Measurements from ENCODE around the gene LYPD6B.

LYPD6B gene

GRCh38 chr2:149104221-149104620 lies 65.7 kb downstream of the LYPD6B start:
- no peak for DNase-seq

GRCh38 chr2:149112068-149112467 lies 73.6 kb downstream of the LYPD6B start:
- DNase-seq = no peak

- no peak for DNase-seq
Observed at GRCh38 chr2:149112713-149113112, 74.2 kb downstream of the LYPD6B start.

DNA sequence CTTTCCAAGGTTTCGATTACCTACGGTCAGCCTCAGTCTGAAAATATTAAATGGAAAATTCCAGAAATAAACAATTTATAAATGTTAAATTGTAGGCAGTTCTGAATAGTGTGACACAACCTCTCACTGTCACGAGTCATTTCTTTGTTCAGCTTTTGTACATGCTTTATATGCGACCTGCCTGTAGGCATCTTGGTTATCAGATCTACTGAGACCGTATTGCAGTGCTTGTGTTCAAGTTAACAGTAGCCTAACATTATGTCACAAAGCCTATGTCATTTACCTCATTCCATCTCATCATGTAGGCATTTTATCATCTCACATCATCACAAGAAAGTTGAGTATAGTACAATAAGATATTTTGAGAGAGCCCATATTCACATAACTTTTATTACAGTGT lies 77.3 kb downstream of the LYPD6B start:
- no peak for DNase-seq

DNA sequence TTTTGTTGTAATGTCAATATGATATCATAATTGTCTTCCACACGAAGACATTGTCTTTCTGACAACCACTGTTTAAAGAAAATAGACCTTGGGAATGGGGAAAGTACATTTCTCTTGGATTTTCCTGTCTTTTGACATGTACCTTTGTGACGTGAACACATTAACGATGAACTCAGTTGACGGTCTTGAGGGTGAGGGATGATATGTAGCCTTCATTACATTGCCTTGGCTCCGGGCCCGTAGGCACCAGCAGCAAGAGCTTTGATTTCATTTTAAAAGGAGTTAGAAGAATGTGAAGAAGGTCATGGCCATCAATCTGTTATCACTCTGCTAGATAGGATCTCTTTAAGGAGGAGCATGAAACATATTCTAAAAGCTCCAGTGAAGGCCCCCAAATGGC lies 80.9 kb downstream of the LYPD6B start:
- no peak for DNase-seq

DNA sequence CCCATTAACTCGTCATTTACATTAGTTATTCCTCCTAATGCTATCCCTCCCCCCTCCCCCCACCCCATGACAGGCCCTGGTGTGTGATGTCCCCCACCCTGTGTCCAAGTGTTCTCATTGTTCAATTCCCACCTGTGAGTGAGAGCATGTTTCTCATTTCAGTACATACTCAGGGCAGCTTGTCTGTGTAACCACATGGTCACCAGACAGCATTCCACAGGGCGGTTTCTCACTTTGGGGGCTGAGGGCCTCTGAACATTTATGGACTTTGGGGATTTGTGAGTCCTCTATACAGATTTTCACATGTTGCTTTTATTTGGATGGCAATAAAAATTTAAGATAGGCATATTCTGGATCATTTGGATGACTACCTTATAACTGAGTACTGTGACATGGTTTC lies 84.0 kb downstream of the LYPD6B start:
- DNase-seq = no peak

- DNase-seq = no peak
Observed at GRCh38 chr2:149125031-149125725, 86.7 kb downstream of the LYPD6B start.

GRCh38 chr2:149129433-149129832 lies 90.9 kb downstream of the LYPD6B start:
- no peak for DNase-seq

GRCh38 chr2:149132339-149132738 lies 93.8 kb downstream of the LYPD6B start:
- peak in 5 of 58 donors; percentile 2 to 30 (median 7) for DNase-seq

DNA sequence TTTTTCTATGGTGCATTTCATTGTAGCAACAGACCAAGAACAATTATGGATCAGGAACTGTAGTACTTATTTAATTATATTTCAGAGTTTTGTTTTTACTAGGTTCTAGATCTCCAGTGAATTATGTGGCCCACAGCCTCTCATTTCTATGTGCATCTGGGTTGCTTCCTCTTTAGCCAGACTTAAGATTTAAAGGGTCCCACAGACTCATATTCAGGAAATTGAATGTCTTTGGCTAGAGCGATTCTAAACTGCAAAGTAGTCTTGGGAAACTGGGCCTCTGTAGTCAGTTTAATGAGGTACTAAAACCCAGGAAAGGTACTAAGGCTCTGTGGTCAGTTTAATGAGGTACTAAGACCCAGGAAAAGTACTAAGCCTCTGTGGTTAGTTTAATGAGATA lies 94.4 kb downstream of the LYPD6B start:
- DNase-seq = no peak

DNA sequence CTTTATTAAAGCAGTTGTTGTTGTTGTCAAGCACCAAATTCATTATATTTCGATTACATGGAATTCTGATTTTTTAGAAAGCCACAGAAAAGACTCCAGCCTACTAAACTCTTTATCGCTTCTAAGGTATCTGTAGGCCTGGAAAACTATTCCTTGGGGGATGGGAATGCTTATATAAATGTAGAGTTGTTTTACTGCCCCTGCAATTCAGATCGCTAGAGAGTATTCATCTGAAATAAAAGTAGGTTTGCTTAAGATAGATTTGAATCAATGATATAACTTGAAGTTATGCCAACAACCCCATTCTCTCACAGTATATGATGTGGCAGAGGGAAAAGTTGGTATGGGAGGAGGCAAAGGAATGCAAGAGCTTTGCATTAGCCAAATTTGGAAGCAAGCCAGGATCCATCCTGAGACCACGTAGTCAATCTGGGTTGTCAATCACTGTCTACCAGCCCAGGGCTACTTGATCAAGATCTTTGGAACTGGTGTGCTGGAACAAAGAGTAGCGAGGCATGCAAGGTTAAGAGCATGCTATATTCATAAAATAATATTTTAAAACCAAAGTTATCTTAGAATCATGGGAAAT lies 95.9 kb downstream of the LYPD6B start:
- DNase-seq = no peak

GRCh38 chr2:149136111-149136510 lies 97.6 kb downstream of the LYPD6B start:
- no peak for DNase-seq

- DNase-seq = no peak
Observed at GRCh38 chr2:149141046-149141445, 102.5 kb downstream of the LYPD6B start.

DNA sequence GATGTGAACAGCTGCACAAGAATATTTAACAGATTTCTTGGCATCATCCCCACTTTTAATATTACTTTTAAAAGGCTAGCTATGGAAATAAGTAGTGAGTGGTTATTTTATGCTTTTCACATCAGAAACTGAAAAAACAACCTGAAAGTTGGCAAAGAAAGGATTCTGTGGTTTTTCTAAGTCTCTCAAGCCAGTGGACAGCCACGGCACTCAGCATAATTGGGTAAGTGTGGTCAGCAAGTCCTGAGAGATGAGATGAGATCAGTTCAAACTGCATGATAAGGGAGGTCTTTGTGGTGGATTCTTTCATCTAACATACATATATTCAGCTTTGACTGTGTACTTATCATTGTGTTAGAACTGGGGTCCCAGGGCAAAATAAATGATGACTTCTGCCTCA lies 105.2 kb downstream of the LYPD6B start:
- no peak for DNase-seq

DNA sequence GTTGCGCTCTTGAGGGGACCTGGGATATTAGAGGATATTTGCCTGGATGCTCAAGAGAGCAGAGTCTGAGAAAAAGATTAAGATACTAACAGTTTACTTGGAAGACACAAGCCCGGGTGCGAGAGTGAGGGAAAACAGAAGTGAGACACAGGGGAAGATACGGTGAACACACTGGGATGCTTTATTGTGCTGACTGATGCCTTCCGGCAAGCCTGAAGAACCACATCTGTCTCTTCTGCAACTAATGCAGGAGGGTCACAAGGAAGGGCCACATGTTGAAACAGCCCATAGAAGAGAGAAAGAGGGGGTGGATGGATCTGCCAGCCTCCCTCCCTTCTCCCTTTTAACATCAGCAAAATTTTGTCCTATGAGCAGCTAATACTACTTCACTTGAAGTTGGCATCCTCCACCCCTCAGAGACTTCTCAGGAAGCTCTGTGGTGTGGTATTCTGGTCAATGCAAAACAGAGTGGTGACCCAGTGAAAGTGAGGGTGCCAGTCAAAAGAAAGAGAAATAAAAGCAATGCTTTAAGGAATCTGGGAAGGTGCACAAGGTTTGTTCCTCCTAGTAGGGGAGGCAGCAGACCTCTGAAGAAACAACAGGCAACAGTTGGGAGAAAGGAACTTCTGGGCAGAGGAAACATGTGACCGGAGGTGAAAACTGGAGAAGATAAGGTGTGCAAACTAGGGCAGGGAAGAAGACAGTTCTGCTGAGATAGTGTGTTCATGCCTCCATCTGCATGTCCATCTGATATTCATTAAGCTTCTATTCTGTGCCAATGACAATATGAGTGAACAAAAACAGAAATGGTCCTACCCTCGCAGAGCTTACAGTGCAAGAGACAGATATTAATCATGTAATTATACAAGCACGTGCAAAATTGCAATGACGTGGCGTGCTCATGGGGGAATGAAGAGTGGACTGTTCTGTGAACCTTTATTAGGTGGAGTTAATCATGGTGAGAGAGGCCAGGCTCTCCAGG lies 107.1 kb downstream of the LYPD6B start:
- DNase-seq = no peak

DNA sequence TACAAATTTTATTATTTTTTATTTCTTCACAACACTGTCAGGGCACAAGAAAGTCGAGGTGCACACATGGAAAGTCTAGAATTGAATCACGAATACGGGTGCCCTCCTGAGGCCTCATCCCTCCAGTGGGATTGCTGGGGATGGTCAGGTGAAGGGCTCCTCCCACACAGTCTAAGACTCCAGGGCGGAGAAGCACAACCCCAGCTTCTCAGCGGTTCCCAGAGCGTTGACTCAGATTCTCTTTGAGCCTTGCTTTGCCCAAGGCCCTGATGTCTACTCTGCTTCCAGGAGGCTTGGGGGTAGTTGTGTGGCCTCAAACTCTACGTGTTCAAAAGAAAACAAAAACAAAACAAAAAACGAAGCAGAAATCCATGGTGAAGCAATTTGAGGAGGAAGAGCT lies 108.4 kb downstream of the LYPD6B start:
- DNase-seq = no peak

DNA sequence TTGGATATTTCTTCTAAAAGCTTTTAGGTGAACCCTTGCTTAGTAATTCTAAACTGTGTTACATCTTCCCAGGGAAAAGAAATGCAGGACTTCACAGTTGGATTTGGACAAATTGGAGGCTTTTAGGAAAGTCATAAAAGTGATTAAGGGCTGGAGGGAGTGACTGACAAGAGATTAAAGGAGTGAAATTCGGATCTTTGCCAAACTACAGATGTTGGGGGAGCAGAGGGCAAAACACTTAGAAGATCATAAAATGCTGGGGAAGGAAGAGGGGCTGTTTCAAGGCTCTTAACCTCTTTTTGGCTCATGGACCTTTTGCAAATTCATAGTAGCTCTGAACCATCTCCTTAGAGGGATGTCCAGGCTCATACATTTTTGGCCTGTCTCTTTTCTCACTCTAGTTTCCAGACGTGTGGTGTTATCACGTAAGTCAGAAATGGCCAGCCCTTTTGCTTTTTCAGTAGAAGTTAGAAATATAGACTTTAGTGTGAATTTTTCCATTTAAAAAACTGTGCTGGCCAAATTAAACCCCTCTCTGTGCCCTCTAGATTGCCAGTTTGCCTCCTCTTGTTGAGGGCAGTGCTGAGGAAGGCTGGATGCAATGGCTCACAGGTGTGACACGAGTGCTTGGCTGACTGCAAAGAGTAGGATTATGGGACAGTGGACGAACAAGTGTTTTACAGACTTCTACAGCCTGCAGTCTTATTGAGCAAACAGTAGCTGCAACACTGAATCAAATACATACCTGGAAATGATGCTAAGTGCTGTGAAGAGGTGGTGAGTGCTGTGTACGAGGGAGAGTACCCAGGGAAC lies 109.9 kb downstream of the LYPD6B start:
- DNase-seq = no peak

- no peak for DNase-seq
Observed at GRCh38 chr2:149149007-149149297, 110.5 kb downstream of the LYPD6B start.

GRCh38 chr2:149152469-149152953 lies 114.0 kb downstream of the LYPD6B start:
- DNase-seq = no peak

DNA sequence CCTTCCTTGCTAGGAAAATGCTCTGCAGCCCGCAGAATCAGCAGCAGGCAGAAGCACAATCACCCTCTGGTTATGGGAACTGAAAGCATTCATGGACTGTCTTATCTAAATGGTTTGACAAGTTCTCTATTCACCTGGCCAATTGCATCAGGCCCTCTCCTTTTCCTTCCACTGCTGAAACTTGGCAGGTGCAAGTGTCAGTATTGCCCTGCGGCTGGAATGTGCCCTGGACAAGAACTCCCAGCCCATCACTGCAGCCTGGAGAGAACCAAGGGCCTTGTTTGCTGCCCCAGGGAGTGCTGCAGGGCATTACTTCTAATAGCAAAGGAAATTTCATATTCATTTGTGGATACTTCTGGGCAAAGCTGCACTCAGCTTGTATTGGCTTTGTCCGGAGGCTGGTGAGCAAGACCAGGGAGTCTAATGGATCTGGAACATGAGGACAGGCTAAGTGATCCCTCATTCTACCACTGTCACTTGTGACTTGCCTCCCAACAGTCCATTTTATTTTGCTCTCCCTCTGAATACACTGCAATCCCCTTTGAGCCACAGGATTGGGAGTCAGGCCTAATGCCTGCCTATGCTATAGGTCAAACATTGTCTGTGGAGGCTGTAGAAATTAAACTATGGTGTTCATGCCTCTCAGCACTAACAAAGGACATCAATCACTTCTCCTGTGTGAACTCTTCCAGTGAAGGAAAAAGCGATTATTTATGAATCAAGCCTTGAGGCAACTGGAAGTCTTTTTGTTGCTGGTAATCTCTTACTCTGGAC lies 116.9 kb downstream of the LYPD6B start:
- no peak for DNase-seq

- DNase-seq = no peak
Observed at GRCh38 chr2:149155988-149156387, 117.5 kb downstream of the LYPD6B start.

All from anterior cingulate cortex (tissue), 58 donors.